ENCODE results near the gene CFAP91. TPM values are rescaled to one million over a fixed set of nuclear protein-coding genes. Genes with fewer than 3 reads are reported as not detected.

The CFAP91 gene
- total RNA-seq (under 1 TPM in 3 of 4 donors, not detected in 1; 0.52 to 0.88 (median 0.57) TPM), polyA plus RNA-seq (under 1 TPM; 0.09 to 0.72 (median 0.13) TPM)
- long read RNA-seq, donor 1, partial matches to known transcripts, result 1 of 1 reads
- long read RNA-seq, donor 1, other reads (novel, unspliced or antisense), result 0 of 1 reads
- long read RNA-seq, donor 2, full-length matches to known transcripts, result 1 of 1 reads
- long read RNA-seq, donor 2, partial matches to known transcripts, result 0 of 1 reads
- long read RNA-seq, donor 2, other reads (novel, unspliced or antisense), result 0 of 1 reads

- Histone ChIP-seq H3K36me3 (ENCODE audit: insufficient read depth in 1 of 2, low read depth in 1 of 2) (no peaks in the 10 kb centered on the region), H3K9me3 (no peaks in the 10 kb centered on the region), H3K27me3 (ENCODE audit: insufficient read depth in 3 of 3, low read length in 2 of 3) (no peaks in the 10 kb centered on the region), H3K4me1 (peaks cover 12% of the 10 kb centered on the region), H3K4me3 (peak within 1 kb of the TSS; percentile 68), H3K27ac (no peak within 1 kb of the TSS)
- 6 to 7% (median 7%) methylated on average over 58 to 59 of the region's 59 CpGs for WGBS, 3 donors
- intact Hi-C loops (cut with DNase I), result no loop called here
- TF ChIP-seq, protein P1, sequence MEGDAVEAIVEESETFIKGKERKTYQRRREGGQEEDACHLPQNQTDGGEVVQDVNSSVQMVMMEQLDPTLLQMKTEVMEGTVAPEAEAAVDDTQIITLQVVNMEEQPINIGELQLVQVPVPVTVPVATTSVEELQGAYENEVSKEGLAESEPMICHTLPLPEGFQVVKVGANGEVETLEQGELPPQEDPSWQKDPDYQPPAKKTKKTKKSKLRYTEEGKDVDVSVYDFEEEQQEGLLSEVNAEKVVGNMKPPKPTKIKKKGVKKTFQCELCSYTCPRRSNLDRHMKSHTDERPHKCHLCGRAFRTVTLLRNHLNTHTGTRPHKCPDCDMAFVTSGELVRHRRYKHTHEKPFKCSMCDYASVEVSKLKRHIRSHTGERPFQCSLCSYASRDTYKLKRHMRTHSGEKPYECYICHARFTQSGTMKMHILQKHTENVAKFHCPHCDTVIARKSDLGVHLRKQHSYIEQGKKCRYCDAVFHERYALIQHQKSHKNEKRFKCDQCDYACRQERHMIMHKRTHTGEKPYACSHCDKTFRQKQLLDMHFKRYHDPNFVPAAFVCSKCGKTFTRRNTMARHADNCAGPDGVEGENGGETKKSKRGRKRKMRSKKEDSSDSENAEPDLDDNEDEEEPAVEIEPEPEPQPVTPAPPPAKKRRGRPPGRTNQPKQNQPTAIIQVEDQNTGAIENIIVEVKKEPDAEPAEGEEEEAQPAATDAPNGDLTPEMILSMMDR (IDR thresholded peaks at IDR 0.05), result no peak
- ATAC-seq (peak; percentile 98 to 100 (median 100)), DNase-seq (peak; percentile 96 to 98)
Observed at GRCh38 chr3:119702530-119703527, at the start of gene CFAP91. CFAP91 (plus strand) TSS chr3:119703022; CDS start chr3:119703099, 77 bp downstream.

GRCh38 chr3:119653876-119654275, 48.9 kb upstream of the CFAP91 start:
- H3K27ac ChIP-seq, result peak overlapping the region; percentile 97
- H3K4me1 ChIP-seq, result peaks cover 61% of the 10 kb centered on the region
- H3K4me3 ChIP-seq, result no peak overlapping the region

DNA sequence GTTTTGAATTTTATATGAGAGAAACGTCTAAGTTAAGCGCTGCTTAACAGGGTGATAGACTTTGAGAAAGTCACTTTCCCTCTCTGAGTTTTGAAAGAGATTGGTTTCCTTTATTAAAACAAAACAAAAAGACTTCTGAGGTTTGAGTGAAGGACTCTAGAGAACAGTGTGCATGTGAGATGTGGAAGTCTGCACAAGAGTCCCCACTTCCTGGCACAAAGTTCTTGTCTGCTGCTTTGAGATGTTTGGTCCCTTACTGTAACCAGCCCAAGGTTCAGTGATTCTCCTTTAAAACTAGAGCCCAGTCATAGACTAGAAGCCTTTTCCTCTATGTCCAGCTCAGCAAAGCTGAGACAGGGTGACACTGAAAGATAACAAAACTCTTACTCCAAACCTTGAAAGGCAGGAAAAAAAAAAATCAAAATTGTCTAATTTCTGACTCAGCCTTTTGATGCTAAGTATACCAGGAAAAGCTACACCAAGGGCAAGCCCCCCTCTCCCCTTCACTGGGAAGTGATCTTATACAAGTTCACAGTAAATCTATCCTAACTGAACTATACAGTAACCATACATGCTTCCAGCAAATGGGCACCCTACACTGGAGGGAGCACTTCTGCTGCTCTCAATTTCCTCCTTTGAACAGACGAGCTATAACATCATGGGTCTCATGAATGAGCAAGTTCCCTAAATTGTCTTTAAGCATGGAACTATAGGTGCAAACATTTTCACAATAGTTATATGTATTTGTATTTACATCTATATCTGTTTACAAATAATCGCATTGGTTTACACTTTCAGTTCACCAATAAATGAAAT, 44.7 kb upstream of the CFAP91 start:
- Histone ChIP-seq H3K4me1 (peaks cover 44% of the 10 kb centered on the region), H3K27me3 (ENCODE audit: insufficient read depth in 3 of 3, low read length in 2 of 3) (no peaks in the 10 kb centered on the region), H3K9me3 (no peaks in the 10 kb centered on the region), H3K36me3 (ENCODE audit: insufficient read depth in 1 of 2, low read depth in 1 of 2) (peaks cover 3 to 40% of the 10 kb centered on the region in 2 donors), H3K27ac (peak overlapping the region; percentile 97), H3K4me3 (peak overlapping the region; percentile 71)
- TF ChIP-seq, protein P1 (IDR thresholded peaks at IDR 0.05), result no peak
- no peak for ATAC-seq
- DNase-seq, result no peak
- 61 to 64% (median 64%) methylated on average over 4 of the region's 4 CpGs for WGBS, 3 donors
- intact Hi-C loops (cut with DNase I), result loop anchor here in 1 of 2 donors (2.0 to 5.0 kb wide), 2 partner anchors 19 to 439 kb away; no protein-coding TSS in a partner anchor

More at GRCh38 chr3:119653876-119654275, 48.9 kb upstream of the CFAP91 start:
- intact Hi-C loops (cut with DNase I), result no loop called here
- TF ChIP-seq, protein P1 (IDR thresholded peaks at IDR 0.05), result no peak
- H3K27me3 ChIP-seq (ENCODE audit: insufficient read depth in 3 of 3, low read length in 2 of 3), result no peaks in the 10 kb centered on the region
- no peaks in the 10 kb centered on the region for H3K9me3 ChIP-seq
- no peak for DNase-seq
- H3K36me3 ChIP-seq (ENCODE audit: insufficient read depth in 1 of 2, low read depth in 1 of 2), result peaks cover 3 to 50% of the 10 kb centered on the region in 2 donors
- ATAC-seq, result no peak
- 39 to 42% (median 41%) methylated on average over 2 of the region's 2 CpGs for WGBS, 3 donors

DNA sequence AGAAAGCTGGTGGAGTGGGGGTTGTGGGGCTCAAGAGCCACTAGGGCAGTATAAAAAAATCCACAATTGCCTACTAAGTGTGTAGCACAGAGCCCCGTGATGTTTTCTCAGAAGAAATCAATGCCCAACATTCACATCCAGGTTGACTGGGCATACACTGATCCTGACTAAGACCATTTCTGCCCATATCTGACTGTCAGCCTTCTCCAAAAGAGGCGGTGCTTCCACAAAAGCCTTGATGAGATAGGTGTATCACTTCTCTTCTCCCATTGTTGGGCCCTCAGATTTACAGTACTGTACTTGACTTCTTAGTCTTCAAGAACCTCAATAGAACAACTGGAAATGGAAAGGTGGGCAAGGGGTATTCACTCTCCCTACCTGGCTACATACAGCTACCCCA, 43.8 kb upstream of the CFAP91 start:
- Histone ChIP-seq H3K4me1 (peaks cover 48% of the 10 kb centered on the region), H3K27ac (peak overlapping the region; percentile 97), H3K27me3 (ENCODE audit: insufficient read depth in 3 of 3, low read length in 2 of 3) (no peaks in the 10 kb centered on the region), H3K36me3 (ENCODE audit: insufficient read depth in 1 of 2, low read depth in 1 of 2) (peaks cover 3 to 34% of the 10 kb centered on the region in 2 donors), H3K4me3 (peak overlapping the region; percentile 71), H3K9me3 (no peaks in the 10 kb centered on the region)
- TF ChIP-seq, protein P1 (IDR thresholded peaks at IDR 0.05), result no peak
- DNase-seq, result no peak
- WGBS, 3 donors, result 31 to 47% (median 42%) methylated on average over 2 of the region's 2 CpGs
- ATAC-seq, result peak; percentile 49 to 78 (median 60)
- intact Hi-C loops (cut with DNase I), result loop anchor here in 1 of 2 donors (2.0 to 5.0 kb wide), 2 partner anchors 20 to 438 kb away; no protein-coding TSS in a partner anchor

Measured in psoas muscle (tissue), 8 donors.